Fibroblast of pulmonary artery (primary cell): ENCODE measurements around the gene EPHA2.

Source experiments
- DNase-seq: peaks from one replicate; pipeline ENCODE4 v3.0.0-alpha.2; 2010; ENCODE audit warnings: low read depth
- H3K4me3 ChIP-seq: replicated peaks from 2 replicates; pipeline ENCODE4 v1.5.1; 2011; ENCODE audit warnings: low read depth, mild to moderate bottlenecking, control low read depth, low read length, moderate library complexity
- CTCF ChIP-seq: IDR thresholded peaks from 2 replicates; pipeline ENCODE4 v1.5.1; 2011; ENCODE audit warnings: mild to moderate bottlenecking, control low read depth, low read length, inconsistent platforms; ENCODE audit errors: missing control alignments

EPHA2 gene

GRCh38 chr1:16092097-16092922 lies 63.6 kb downstream of the EPHA2 start:
- H3K4me3 ChIP-seq: no peak overlapping the region
- no peak for TF ChIP-seq CTCF
- DNase-seq: no peak

GRCh38 chr1:16091296-16091695 lies 64.6 kb downstream of the EPHA2 start:
- TF ChIP-seq CTCF: no peak
- DNase-seq: no peak
- H3K4me3 ChIP-seq: no peak overlapping the region

DNA sequence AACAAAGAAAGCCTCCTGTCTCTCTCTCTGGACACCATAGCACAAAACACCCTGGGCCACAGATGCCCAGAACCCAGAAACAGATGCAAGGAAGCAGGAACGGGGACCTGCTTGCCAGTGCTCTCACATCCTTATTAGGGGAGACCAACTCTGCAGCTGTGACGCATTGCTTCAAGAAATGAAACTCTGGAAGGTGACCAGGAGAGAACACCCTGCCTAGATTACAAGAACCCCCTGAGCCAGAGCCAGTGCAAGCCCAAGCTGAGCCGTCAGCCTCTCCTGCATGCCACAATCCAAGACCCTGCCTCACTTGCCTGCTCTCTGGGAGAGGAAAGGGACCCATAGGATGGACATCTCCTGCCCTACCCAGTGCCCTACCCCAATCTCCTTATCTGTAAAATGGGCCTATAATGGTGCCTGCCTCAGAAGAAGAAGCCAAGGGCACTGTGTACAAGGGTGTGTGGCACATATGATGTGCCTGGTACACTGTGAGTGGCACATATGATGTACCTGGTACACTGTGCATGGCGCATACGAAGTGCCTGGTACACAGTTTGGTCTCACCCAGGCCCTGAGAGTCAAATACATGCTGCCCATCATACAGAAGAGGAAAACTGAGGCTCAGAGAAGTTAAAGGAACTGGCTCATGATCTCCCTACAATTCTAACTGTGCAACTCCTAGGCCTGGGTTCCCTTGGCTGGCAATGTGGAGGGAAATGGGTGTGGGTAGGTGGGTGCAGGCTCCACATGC lies 65.6 kb downstream of the EPHA2 start:
- TF ChIP-seq CTCF: no peak
- DNase-seq: no peak
- H3K4me3 ChIP-seq: no peak overlapping the region

DNA sequence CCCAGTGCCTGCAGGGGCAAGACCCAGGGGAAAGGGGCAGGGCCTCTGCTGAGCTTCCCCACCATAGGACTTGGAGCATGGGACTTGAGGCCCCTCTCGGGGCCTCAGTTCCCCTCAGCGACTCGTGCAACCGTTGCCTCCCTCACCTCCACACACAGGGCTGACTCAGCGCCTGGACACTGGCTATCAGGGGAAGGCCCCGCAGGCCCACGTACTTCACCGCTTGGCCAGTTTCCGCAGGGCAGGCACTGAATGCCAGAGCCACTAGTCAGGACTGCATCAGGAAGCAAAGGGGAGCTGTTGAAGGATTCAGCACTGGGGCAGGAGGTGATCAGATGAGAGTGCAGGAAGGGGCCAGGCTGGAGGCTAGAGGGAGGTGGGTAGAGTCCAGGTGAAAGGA lies 66.9 kb downstream of the EPHA2 start:
- H3K4me3 ChIP-seq: no peak overlapping the region
- peak; percentile 80 for DNase-seq
- TF ChIP-seq CTCF: no peak

- TF ChIP-seq CTCF: no peak
- DNase-seq: no peak
- no peak overlapping the region for H3K4me3 ChIP-seq
Observed at GRCh38 chr1:16088351-16088911, 67.4 kb downstream of the EPHA2 start.

- no peak for TF ChIP-seq CTCF
- H3K4me3 ChIP-seq: no peak overlapping the region
- no peak for DNase-seq
Observed at GRCh38 chr1:16087733-16088132, 68.1 kb downstream of the EPHA2 start.
